H9 (cell line): ENCODE data around the gene COL5A3. TPM values are rescaled to one million over a fixed set of nuclear protein-coding genes. Genes with fewer than 3 reads are reported as not detected.

ENCODE experiments used
- DNase-seq: peaks from one replicate; pipeline ENCODE4 v3.0.0-alpha.2; 2017
- H2AFZ ChIP-seq: one replicate; pipeline ENCODE4 v1.6.1; 2013; ENCODE audit warnings: mild to moderate bottlenecking, low read length, control low read depth, moderate library complexity
- H2AK5ac ChIP-seq: 2 replicates; pipeline ENCODE4 v1.6.1; 2013; ENCODE audit warnings: low read length, control low read depth, mixed read lengths; ENCODE audit not compliant: insufficient read length
- H2BK120ac ChIP-seq: one replicate; pipeline ENCODE4 v1.6.1; 2013; ENCODE audit warnings: low read depth, mild to moderate bottlenecking, low read length, control low read depth, inconsistent platforms; ENCODE audit not compliant: poor library complexity, severe bottlenecking
- H2BK12ac ChIP-seq: 2 replicates; pipeline ENCODE4 v1.6.1; 2013; ENCODE audit warnings: low read length, control low read depth, mixed read lengths, low read depth; ENCODE audit not compliant: insufficient read length
- H2BK15ac ChIP-seq: 2 replicates; pipeline ENCODE4 v1.6.1; 2013; ENCODE audit warnings: low read depth, low read length, control low read depth
- H2BK20ac ChIP-seq: one replicate; pipeline ENCODE4 v1.6.1; 2013; ENCODE audit warnings: low read depth, mild to moderate bottlenecking, low read length, control low read depth, inconsistent platforms; ENCODE audit not compliant: poor library complexity, severe bottlenecking
- H2BK5ac ChIP-seq: 2 replicates; pipeline ENCODE4 v1.6.1; 2013; ENCODE audit warnings: low read length, control low read depth, mixed read lengths; ENCODE audit not compliant: insufficient read length
- H3K14ac ChIP-seq: 2 replicates; pipeline ENCODE4 v1.6.1; 2013; ENCODE audit warnings: low read length, control low read depth; ENCODE audit not compliant: insufficient read depth
- H3K18ac ChIP-seq: 2 replicates; pipeline ENCODE4 v1.6.1; 2013; ENCODE audit warnings: low read depth, mild to moderate bottlenecking, mixed read lengths, low read length, control low read depth; ENCODE audit not compliant: insufficient read length
- H3K23ac ChIP-seq: 2 replicates; pipeline ENCODE4 v1.6.1; 2013; ENCODE audit warnings: low read length, control low read depth, mixed read lengths, low read depth; ENCODE audit not compliant: insufficient read length
- H3K23me2 ChIP-seq: 2 replicates; pipeline ENCODE4 v1.6.1; 2013; ENCODE audit warnings: low read depth, mild to moderate bottlenecking, mixed read lengths, low read length, control low read depth; ENCODE audit not compliant: insufficient read length, poor library complexity, severe bottlenecking
- H3K27ac ChIP-seq: 2 replicates; pipeline ENCODE4 v1.5.1; 2013; ENCODE audit warnings: low read length, control low read depth, mixed read lengths, low read depth; ENCODE audit not compliant: insufficient read length
- H3K27me3 ChIP-seq: 2 replicates; pipeline ENCODE4 v1.6.1; 2013; ENCODE audit warnings: low read length, control low read depth, inconsistent platforms; ENCODE audit not compliant: insufficient read depth
- H3K4ac ChIP-seq: 2 replicates; pipeline ENCODE4 v1.6.1; 2013; ENCODE audit warnings: low read depth, mild to moderate bottlenecking, control low read depth, inconsistent platforms, low read length, moderate library complexity
- H3K4me1 ChIP-seq: 2 replicates; pipeline ENCODE4 v1.6.1; 2013; ENCODE audit warnings: low read length, control low read depth, inconsistent platforms; ENCODE audit not compliant: insufficient read depth
- H3K4me2 ChIP-seq: 2 replicates; pipeline ENCODE4 v1.6.1; 2013; ENCODE audit warnings: low read length, control low read depth, mixed read lengths; ENCODE audit not compliant: insufficient read length, insufficient read depth
- H3K56ac ChIP-seq: 2 replicates; pipeline ENCODE4 v1.6.1; 2013; ENCODE audit warnings: low read depth, mild to moderate bottlenecking, mixed read lengths, low read length, control low read depth; ENCODE audit not compliant: insufficient read length
- H3K79me1 ChIP-seq: 2 replicates; pipeline ENCODE4 v1.6.1; 2013; ENCODE audit warnings: low read depth, mild to moderate bottlenecking, moderate library complexity, low read length, control low read depth, inconsistent platforms; ENCODE audit not compliant: insufficient read depth, poor library complexity, severe bottlenecking
- H3K79me2 ChIP-seq: 2 replicates; pipeline ENCODE4 v1.6.1; 2013; ENCODE audit warnings: low read length, control low read depth, inconsistent platforms; ENCODE audit not compliant: insufficient read depth
- H3K9ac ChIP-seq: 2 replicates; pipeline ENCODE4 v1.6.1; 2013; ENCODE audit warnings: low read length, control low read depth, mixed read lengths; ENCODE audit not compliant: insufficient read length; ENCODE audit errors: extremely low read depth
- H3K9me3 ChIP-seq: one replicate; pipeline ENCODE4 v1.6.1; 2013; ENCODE audit warnings: low read depth, low read length, inconsistent platforms; ENCODE audit not compliant: control insufficient read depth
- H3T11ph ChIP-seq: one replicate; pipeline ENCODE4 v1.6.1; 2013; ENCODE audit warnings: mild to moderate bottlenecking, low read length, control low read depth, inconsistent platforms
- H4K20me1 ChIP-seq: one replicate; pipeline ENCODE4 v1.6.1; 2013; ENCODE audit not compliant: control insufficient read depth, insufficient read length, insufficient read depth
- H4K5ac ChIP-seq: 2 replicates; pipeline ENCODE4 v1.6.1; 2013; ENCODE audit warnings: low read depth, mild to moderate bottlenecking, mixed read lengths, low read length, control low read depth; ENCODE audit not compliant: insufficient read length
- H4K8ac ChIP-seq: replicated peaks from 2 replicates; pipeline ENCODE4 v1.6.1; 2013; ENCODE audit warnings: low read length, control low read depth, mixed read lengths, low read depth; ENCODE audit not compliant: insufficient read length
- H4K91ac ChIP-seq: 2 replicates; pipeline ENCODE4 v1.6.1; 2013; ENCODE audit warnings: low read depth, mild to moderate bottlenecking, moderate library complexity, mixed read lengths, low read length, control low read depth; ENCODE audit not compliant: insufficient read length
- H3K27ac Mint-ChIP-seq, 3 experiments: 2 replicates in 2 of 3; 3 replicates in 1 of 3; pipeline ENCODE4 v1.8.0; 2020 to 2021; ENCODE audit warnings: mixed read lengths in 3 of 3, mild to moderate bottlenecking in 1 of 3, moderate library complexity in 1 of 3
- H3K27me3 Mint-ChIP-seq: 2 replicates; pipeline ENCODE4 v1.8.0; 2021; ENCODE audit warnings: low read depth, mild to moderate bottlenecking, moderate library complexity, mixed read lengths
- H3K36me3 Mint-ChIP-seq, 3 experiments: 2 replicates in 2 of 3; 3 replicates in 1 of 3; pipeline ENCODE4 v1.8.0; 2020 to 2021; ENCODE audit warnings: low read depth in 3 of 3, mixed read lengths in 3 of 3; ENCODE audit not compliant: insufficient read depth in 1 of 3
- H3K4me1 Mint-ChIP-seq, 2 experiments: 2 replicates each; pipeline ENCODE4 v1.8.0; 2020; ENCODE audit warnings: mixed read lengths in 2 of 2
- H3K4me3 Mint-ChIP-seq, 2 experiments: 2 replicates in 1 of 2; 3 replicates in 1 of 2; pipeline ENCODE4 v1.8.0; 2020 to 2021; ENCODE audit warnings: mild to moderate bottlenecking in 2 of 2, mixed read lengths in 2 of 2, moderate library complexity in 1 of 2
- H3K9me3 Mint-ChIP-seq, 2 experiments: 2 replicates in 1 of 2; 3 replicates in 1 of 2; pipeline ENCODE4 v1.8.0; 2020; ENCODE audit warnings: mild to moderate bottlenecking in 2 of 2, mixed read lengths in 2 of 2, moderate library complexity in 1 of 2
- WGBS: extraction: QIAGEN DNeasy Blood & Tissue Kit; methylation state at CpG from one replicate; pipeline ENCODE4 v1.1.7; 2013; ENCODE audit warnings: missing lambda C conversion rate, low lambda C conversion rate, mixed read lengths; ENCODE audit not compliant: insufficient read length; ENCODE audit errors: extremely low coverage; 5-methylcytosine and 5-hydroxymethylcytosine counted together
- total RNA-seq: library from RNA; stranded (reverse); gene quantifications from 2 replicates; pipeline ENCODE4 v1.2.1, GENCODE V29; 2021
- TF ChIP-seq, protein P1 (sequence below): fragments of 200-600 bp; sonication (generic); conservative IDR thresholded peaks from 3 replicates; pipeline ENCODE4 v1.8.0; 2021; ENCODE audit warnings: antibody characterized with exemption, mild to moderate bottlenecking

COL5A3 gene
- total RNA-seq, 1 experiment from 2014 or later = 0.72 TPM

DNA sequence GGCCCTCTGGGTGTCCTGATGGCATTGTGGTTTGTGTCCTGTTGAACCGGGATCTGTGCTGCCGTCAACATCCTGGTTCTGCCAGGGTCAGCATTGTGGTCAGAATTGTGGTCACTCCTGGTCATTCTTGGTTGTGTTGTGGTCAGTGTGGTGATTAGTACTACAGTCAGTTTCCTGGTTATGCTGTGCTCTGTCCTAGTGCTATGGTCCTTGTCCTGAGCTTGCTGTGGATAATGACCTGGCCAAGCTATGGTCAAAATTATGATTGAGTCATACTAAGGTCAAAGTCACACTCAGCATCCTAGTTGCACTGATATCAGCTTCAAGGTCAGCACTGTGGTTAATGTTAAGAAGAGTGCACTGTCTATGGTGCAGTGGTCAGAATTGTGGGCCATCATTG lies 69.5 kb downstream of the COL5A3 start:
- no peak overlapping the region for H2BK120ac ChIP-seq
- no peak overlapping the region for H3T11ph ChIP-seq
- no peak overlapping the region for H3K4me2 ChIP-seq
- peaks cover 8 to 13% of the 10 kb centered on the region in 2 experiments for H3K9me3 Mint-ChIP-seq
- no peak overlapping the region for H3K14ac ChIP-seq
- WGBS = no CpG with 5 or more reads among the region's 2 CpGs
- no peak overlapping the region for H4K91ac ChIP-seq
- no peak overlapping the region for H3K18ac ChIP-seq
- H2AK5ac ChIP-seq = no peak overlapping the region
- H3K79me1 ChIP-seq = no peaks in the 10 kb centered on the region
- no peak overlapping the region for H3K56ac ChIP-seq
- no peak overlapping the region for H3K27ac ChIP-seq
- H3K4ac ChIP-seq = no peak overlapping the region
- no peak for DNase-seq
- peaks cover 35% of the 10 kb centered on the region for H3K27me3 Mint-ChIP-seq
- no peak overlapping the region for H4K5ac ChIP-seq
- TF ChIP-seq, protein P1, sequence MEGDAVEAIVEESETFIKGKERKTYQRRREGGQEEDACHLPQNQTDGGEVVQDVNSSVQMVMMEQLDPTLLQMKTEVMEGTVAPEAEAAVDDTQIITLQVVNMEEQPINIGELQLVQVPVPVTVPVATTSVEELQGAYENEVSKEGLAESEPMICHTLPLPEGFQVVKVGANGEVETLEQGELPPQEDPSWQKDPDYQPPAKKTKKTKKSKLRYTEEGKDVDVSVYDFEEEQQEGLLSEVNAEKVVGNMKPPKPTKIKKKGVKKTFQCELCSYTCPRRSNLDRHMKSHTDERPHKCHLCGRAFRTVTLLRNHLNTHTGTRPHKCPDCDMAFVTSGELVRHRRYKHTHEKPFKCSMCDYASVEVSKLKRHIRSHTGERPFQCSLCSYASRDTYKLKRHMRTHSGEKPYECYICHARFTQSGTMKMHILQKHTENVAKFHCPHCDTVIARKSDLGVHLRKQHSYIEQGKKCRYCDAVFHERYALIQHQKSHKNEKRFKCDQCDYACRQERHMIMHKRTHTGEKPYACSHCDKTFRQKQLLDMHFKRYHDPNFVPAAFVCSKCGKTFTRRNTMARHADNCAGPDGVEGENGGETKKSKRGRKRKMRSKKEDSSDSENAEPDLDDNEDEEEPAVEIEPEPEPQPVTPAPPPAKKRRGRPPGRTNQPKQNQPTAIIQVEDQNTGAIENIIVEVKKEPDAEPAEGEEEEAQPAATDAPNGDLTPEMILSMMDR = no peak
- H3K27ac Mint-ChIP-seq = no peak overlapping the region; a peak in 1 of 7 replicates
- peaks cover 2% of the 10 kb centered on the region; the same call in 1 of the 2 replicates for H3K4me1 ChIP-seq
- no peaks in the 10 kb centered on the region for H3K27me3 ChIP-seq
- H3K23ac ChIP-seq = no peak overlapping the region
- no peak overlapping the region for H2BK15ac ChIP-seq
- peaks cover 0 to 5% (median 2%) of the 10 kb centered on the region in 3 experiments; a peak in 3 of 7 replicates for H3K36me3 Mint-ChIP-seq
- peaks cover 11 to 30% of the 10 kb centered on the region in 2 experiments for H3K4me1 Mint-ChIP-seq
- no peak overlapping the region for H2BK20ac ChIP-seq
- no peaks in the 10 kb centered on the region for H4K20me1 ChIP-seq
- no peak overlapping the region for H4K8ac ChIP-seq
- no peak overlapping the region for H3K9ac ChIP-seq
- no peak overlapping the region for H2AFZ ChIP-seq
- no peak overlapping the region for H3K4me3 Mint-ChIP-seq
- no peak overlapping the region for H2BK12ac ChIP-seq
- H3K9me3 ChIP-seq = no peaks in the 10 kb centered on the region
- H3K79me2 ChIP-seq = no peaks in the 10 kb centered on the region
- no peaks in the 10 kb centered on the region for H3K23me2 ChIP-seq
- no peak overlapping the region for H2BK5ac ChIP-seq
